OCI-LY7 (cell line): ENCODE measurements around the gene CCNDBP1. TPM values are rescaled to one million over a fixed set of nuclear protein-coding genes. Genes with fewer than 3 reads are reported as not detected.

Experiments used
- BruUV-seq: library from RNA; stranded (reverse); fragments of 400-500 nt; replicated peaks from 2 replicates; lab custom pipeline; 2021; lab: Mats Ljungman, UMichigan
- CTCF ChIA-PET: fragments of 300-600 bp; sonication (Branson Sonifier 250); formaldehyde crosslinking; loops from one replicate; lab custom pipeline; 2022; ENCODE audit warnings: antibody characterized with exemption; ENCODE audit not compliant: unreplicated experiment; lab: Charles Lee
- POLR2A ChIA-PET: fragments of 300-600 bp; sonication (Branson Sonifier 250); formaldehyde crosslinking; loops from one replicate; lab custom pipeline; 2022; ENCODE audit warnings: antibody characterized with exemption; lab: Charles Lee
- DNase-seq: peaks from one replicate; pipeline ENCODE4 v3.0.0-alpha.2; 2015; ENCODE audit warnings: low spot score
- H2AFZ ChIP-seq: fragments of 200-600 bp; sonication (generic), shearing (Covaris generic); 2 replicates; pipeline ENCODE4 v1.6.1; 2014; ENCODE audit warnings: mild to moderate bottlenecking, antibody characterized with exemption, low read length, moderate library complexity
- H3K27ac ChIP-seq: fragments of 200-600 bp; sonication (generic); 2 replicates; pipeline ENCODE4 v1.5.1; 2014; ENCODE audit warnings: mixed run types, low read depth, mild to moderate bottlenecking, moderate library complexity, low read length, inconsistent platforms; ENCODE audit not compliant: poor library complexity, severe bottlenecking
- H3K36me3 ChIP-seq: fragments of 200-600 bp; sonication (generic); 2 replicates; pipeline ENCODE4 v1.6.1; 2014; ENCODE audit warnings: mild to moderate bottlenecking, antibody characterized with exemption, low read length, moderate library complexity, mixed read lengths; ENCODE audit not compliant: insufficient read depth
- H3K4me1 ChIP-seq: fragments of 200-600 bp; sonication (generic); 2 replicates; pipeline ENCODE4 v1.5.1; 2014; ENCODE audit warnings: mild to moderate bottlenecking, low read length; ENCODE audit not compliant: insufficient read depth, poor library complexity, severe bottlenecking
- H3K4me2 ChIP-seq: fragments of 200-600 bp; sonication (generic); 2 replicates; pipeline ENCODE4 v1.6.1; 2014; ENCODE audit warnings: mild to moderate bottlenecking, low read length
- H3K4me3 ChIP-seq: fragments of 200-600 bp; sonication (generic); 2 replicates; pipeline ENCODE4 v1.5.1; 2014; ENCODE audit warnings: mild to moderate bottlenecking, low read depth, low read length; ENCODE audit not compliant: poor library complexity, severe bottlenecking
- H3K79me2 ChIP-seq: fragments of 200-600 bp; sonication (generic); 2 replicates; pipeline ENCODE4 v1.6.1; 2016; ENCODE audit warnings: low read depth, mild to moderate bottlenecking, low read length, moderate library complexity, mixed read lengths; ENCODE audit not compliant: insufficient read depth
- H3K9me2 ChIP-seq: fragments of 200-600 bp; sonication (generic); 2 replicates; pipeline ENCODE4 v1.6.1; 2016; ENCODE audit warnings: mild to moderate bottlenecking, low read length, mixed read lengths; ENCODE audit not compliant: insufficient read depth
- H3K9me3 ChIP-seq: fragments of 200-600 bp; sonication (generic); 2 replicates; pipeline ENCODE4 v1.6.1; 2014; ENCODE audit warnings: mild to moderate bottlenecking, mixed run types, low read length, mixed read lengths
- H4K20me1 ChIP-seq: fragments of 200-600 bp; sonication (generic); 2 replicates; pipeline ENCODE4 v1.6.1; 2014; ENCODE audit warnings: mild to moderate bottlenecking, antibody characterized with exemption, low read length, moderate library complexity, mixed read lengths; ENCODE audit not compliant: insufficient read depth
- CTCF ChIP-seq: fragments of 200-600 bp; sonication (generic); conservative IDR thresholded peaks from 2 replicates; pipeline ENCODE4 v1.5.1; 2014; ENCODE audit warnings: mild to moderate bottlenecking, antibody characterized with exemption, low read length, moderate library complexity, mixed read lengths
- EZH2phosphoT487 ChIP-seq: fragments of 200-600 bp; sonication (generic); IDR thresholded peaks from 2 replicates; pipeline ENCODE4 v1.6.1; 2018; ENCODE audit warnings: low read depth, borderline replicate concordance, mild to moderate bottlenecking, mixed run types, antibody characterized with exemption, low read length, moderate library complexity, mixed read lengths
- intact Hi-C: fragments of 100-400 bp; cut with micrococcal nuclease; formaldehyde crosslinking; loops from one replicate; pipeline ENCODE4 v1.10.0; 2022; ENCODE audit not compliant: unreplicated experiment
- total RNA-seq, 2 experiments: library from RNA; depleted of rRNA in 1 of 2; stranded (reverse); fragments of >200 nt in 1 of 2; shearing (Covaris generic) in 1 of 2; gene quantifications; 2 replicates each; pipeline ENCODE4 v1.2.3, GENCODE V29; 2014 to 2022

Gene CCNDBP1
- total RNA-seq, 2 experiments from 2014 or later, result 53.1 to 56.0 TPM

- CTCF ChIA-PET, result no interaction called here
- DNase-seq, result no peak
- Histone ChIP-seq H4K20me1 (no peaks in the 10 kb centered on the region), H3K36me3 (no peaks in the 10 kb centered on the region), H3K4me3 (no peak overlapping the region), H3K4me2 (no peak overlapping the region), H2AFZ (no peak overlapping the region), H3K4me1 (no peaks in the 10 kb centered on the region), H3K9me3 (no peaks in the 10 kb centered on the region), H3K9me2 (no peaks in the 10 kb centered on the region), H3K79me2 (no peaks in the 10 kb centered on the region), H3K27ac (no peak overlapping the region)
- POLR2A ChIA-PET, result no interaction called here
- TF ChIP-seq EZH2phosphoT487, result no peak
- no peak for TF ChIP-seq CTCF
- intact Hi-C loops, result no loop called here
- BruUV-seq, result no TSS peak
Observed at GRCh38 chr15:43243020-43243645, 57.9 kb downstream of the CCNDBP1 start.

GRCh38 chr15:43244092-43244491, 58.9 kb downstream of the CCNDBP1 start:
- POLR2A ChIA-PET, result no interaction called here
- DNase-seq, result no peak
- H3K4me1 ChIP-seq, result no peaks in the 10 kb centered on the region
- no TSS peak for BruUV-seq
- H3K9me2 ChIP-seq, result no peaks in the 10 kb centered on the region
- intact Hi-C loops, result no loop called here
- no peak overlapping the region for H3K27ac ChIP-seq
- TF ChIP-seq EZH2phosphoT487, result no peak
- no peak for TF ChIP-seq CTCF
- H3K79me2 ChIP-seq, result no peaks in the 10 kb centered on the region
- H2AFZ ChIP-seq, result no peak overlapping the region
- no peaks in the 10 kb centered on the region for H3K36me3 ChIP-seq
- no peaks in the 10 kb centered on the region for H3K9me3 ChIP-seq
- H4K20me1 ChIP-seq, result no peaks in the 10 kb centered on the region
- no peak overlapping the region for H3K4me3 ChIP-seq
- CTCF ChIA-PET, result no interaction called here
- no peak overlapping the region for H3K4me2 ChIP-seq

GRCh38 chr15:43246261-43246774, 61.1 kb downstream of the CCNDBP1 start:
- no TSS peak for BruUV-seq
- no peak for TF ChIP-seq EZH2phosphoT487
- TF ChIP-seq CTCF, result no peak
- DNase-seq, result no peak
- Histone ChIP-seq H2AFZ (no peak overlapping the region), H3K4me2 (no peak overlapping the region), H3K36me3 (no peaks in the 10 kb centered on the region), H3K27ac (no peak overlapping the region), H4K20me1 (no peaks in the 10 kb centered on the region), H3K79me2 (no peaks in the 10 kb centered on the region), H3K9me2 (no peaks in the 10 kb centered on the region), H3K4me1 (no peaks in the 10 kb centered on the region), H3K4me3 (no peak overlapping the region), H3K9me3 (no peaks in the 10 kb centered on the region)
- intact Hi-C loops, result no loop called here
- ChIA-PET CTCF (no interaction called here), POLR2A (interaction anchor here (0.7 to 1.0 kb wide), 3 partner anchors 11 to 239 kb away, joined by 3 read pairs; no protein-coding TSS in a partner anchor)
